Body of pancreas (tissue), 4 donors: ENCODE results near the gene GON4L. TPM values are rescaled to one million over a fixed set of nuclear protein-coding genes. Genes with fewer than 3 reads are reported as not detected.

Experiments used
- ATAC-seq: fragments of 150-250 bp; one replicate; pipeline ENCODE4 v1.9.1; 2016
- DNase-seq, 4 donors: peaks; one replicate each; pipeline ENCODE4 v3.0.0-alpha.2; 2019
- H3K27ac ChIP-seq, 4 donors: fragments of 200-600 bp; sonication (generic); 1 replicate in 3 of 4; 2 replicates in 1 of 4; pipeline versions ENCODE4 v1.5.1 to v1.6.1; 2016 to 2019; ENCODE audit warnings: mild to moderate bottlenecking in 1 of 4, mixed read lengths in 1 of 4, moderate library complexity in 1 of 4
- H3K27me3 ChIP-seq, 2 donors: fragments of 200-600 bp; sonication (generic); one replicate each; pipeline ENCODE4 v1.6.0; 2016; ENCODE audit warnings: mild to moderate bottlenecking in 1 of 2
- H3K36me3 ChIP-seq, 2 donors: fragments of 200-600 bp; sonication (generic); replicated peaks in 1 of 2; 2 replicates each; pipeline ENCODE4 v1.5.1; 2016; ENCODE audit warnings: low read depth in 2 of 2; ENCODE audit not compliant: insufficient read depth in 1 of 2
- H3K4me1 ChIP-seq: fragments of 200-600 bp; sonication (generic); one replicate; pipeline ENCODE4 v1.6.0; 2016
- H3K4me3 ChIP-seq, 2 donors: fragments of 200-600 bp; sonication (generic); 1 replicate in 1 of 2; 2 replicates in 1 of 2; pipeline ENCODE4 v1.5.1; 2016 to 2019
- H3K9me3 ChIP-seq, 3 donors: fragments of 200-600 bp; sonication (generic); 1 replicate in 2 of 3; 2 replicates in 1 of 3; pipeline ENCODE4 v1.5.1; 2016
- CTCF ChIP-seq, 7 experiments: fragments of 450-650 bp in 4 of 7; fragments of 200-600 bp in 3 of 7; sonication (generic) in 3 of 7; IDR thresholded peaks; one replicate each; pipeline ENCODE4 v1.5.1; 2016 to 2019; ENCODE audit warnings: antibody characterized with exemption in 7 of 7
- POLR2A ChIP-seq, 3 donors: fragments of 450-650 bp; IDR thresholded peaks; one replicate each; pipeline ENCODE4 v1.6.1; 2016; ENCODE audit warnings: antibody characterized with exemption in 3 of 3, mild to moderate bottlenecking in 2 of 3
- WGBS, 2 donors: methylation state at CpG; one replicate each; pipeline ENCODE4 v1.1.5; 2017; 5-methylcytosine and 5-hydroxymethylcytosine counted together
- intact Hi-C: fragments of 100-400 bp; cut with DNase I; formaldehyde crosslinking; loops from one replicate; pipeline ENCODE4 v1.15.1; 2023
- total RNA-seq, 2 donors: library from RNA; depleted of rRNA; stranded (reverse); fragments of >200 nt; gene quantifications; one replicate each; pipeline ENCODE4 v1.1.0, GENCODE V29; 2016

The GON4L gene
- total RNA-seq, 2 donors from 2014 or later, result 26.7 to 44.4 TPM

- H3K27ac ChIP-seq, result no peak overlapping the region
- no peak for TF ChIP-seq CTCF (IDR thresholded peaks at IDR 0.05)
- TF ChIP-seq POLR2A (IDR thresholded peaks at IDR 0.05), result no peak
- no peak for ATAC-seq
- no peaks in the 10 kb centered on the region for H3K27me3 ChIP-seq
- no peak for DNase-seq
- no peaks in the 10 kb centered on the region for H3K36me3 ChIP-seq
- intact Hi-C loops, result no loop called here
- H3K4me3 ChIP-seq, result no peak overlapping the region
- H3K4me1 ChIP-seq, result no peaks in the 10 kb centered on the region
- no peaks in the 10 kb centered on the region for H3K9me3 ChIP-seq
Observed at GRCh38 chr1:155864393-155864792, 7.4 kb upstream of the GON4L start.

GRCh38 chr1:155861896-155862295 lies 4.9 kb upstream of the GON4L start:
- WGBS, 2 donors, result 57 to 79% methylated on average over 2 of the region's 2 CpGs
- Histone ChIP-seq H3K4me3 (no peak overlapping the region), H3K27ac (no peak overlapping the region), H3K36me3 (no peaks in the 10 kb centered on the region), H3K27me3 (no peaks in the 10 kb centered on the region), H3K4me1 (peaks cover 17% of the 10 kb centered on the region), H3K9me3 (no peaks in the 10 kb centered on the region)
- DNase-seq (no peak), ATAC-seq (no peak)
- TF ChIP-seq CTCF (IDR thresholded peaks at IDR 0.05) (no peak), POLR2A (IDR thresholded peaks at IDR 0.05) (no peak)
- intact Hi-C loops, result no loop called here

- H3K4me1 ChIP-seq, result peaks cover 24% of the 10 kb centered on the region
- peak overlapping the region in 3 of 4 donors; percentile 10 to 81 (median 54) for H3K27ac ChIP-seq
- no peaks in the 10 kb centered on the region for H3K9me3 ChIP-seq
- no peak for TF ChIP-seq POLR2A (IDR thresholded peaks at IDR 0.05)
- TF ChIP-seq CTCF (IDR thresholded peaks at IDR 0.05), result no peak
- intact Hi-C loops, result no loop called here
- WGBS, 2 donors, result 78 to 82% methylated on average over 2 of the region's 2 CpGs
- no peak for DNase-seq
- no peak for ATAC-seq
- H3K27me3 ChIP-seq, result no peaks in the 10 kb centered on the region
- no peaks in the 10 kb centered on the region for H3K36me3 ChIP-seq
- H3K4me3 ChIP-seq, result no peak overlapping the region
Observed at GRCh38 chr1:155860970-155861510, 4.0 kb upstream of the GON4L start.

- Histone ChIP-seq H3K9me3 (no peaks in the 10 kb centered on the region), H3K4me3 (no peak overlapping the region), H3K4me1 (peaks cover 30% of the 10 kb centered on the region), H3K27ac (peak overlapping the region; percentile 10 to 81 (median 44)), H3K36me3 (no peaks in the 10 kb centered on the region), H3K27me3 (no peaks in the 10 kb centered on the region)
- TF ChIP-seq POLR2A (IDR thresholded peaks at IDR 0.05) (no peak), CTCF (IDR thresholded peaks at IDR 0.05) (no peak)
- DNase-seq, result peak; percentile 48 to 67 (median 48)
- intact Hi-C loops, result no loop called here
- 4 to 5% methylated on average over 16 to 34 of the region's 35 CpGs for WGBS, 2 donors
- no peak for ATAC-seq
Observed at GRCh38 chr1:155859881-155860871, 3.2 kb upstream of the GON4L start.
